ENCODE data around the gene SPNS1.

DNA sequence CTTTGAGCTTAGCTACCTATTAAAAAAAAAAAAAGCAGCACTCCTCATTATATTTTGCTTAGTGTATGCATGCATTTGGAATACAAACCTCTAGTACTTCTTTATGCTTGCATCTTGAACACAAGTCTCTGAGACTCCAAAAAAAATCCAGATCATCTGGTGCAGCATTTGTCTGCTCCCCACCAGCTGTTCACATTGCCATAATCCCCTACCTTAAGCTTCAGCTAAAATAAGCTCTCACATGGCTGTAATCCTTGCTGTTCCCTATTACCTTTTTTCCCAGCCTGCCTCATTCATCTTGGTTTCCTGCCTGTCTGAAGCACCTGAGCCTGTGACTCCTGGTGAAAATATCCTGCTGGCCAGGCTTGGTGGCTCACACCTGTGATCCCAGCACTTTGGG is 31.3 kb upstream of the SPNS1 start:
- TF ChIP-seq, protein P1, sequence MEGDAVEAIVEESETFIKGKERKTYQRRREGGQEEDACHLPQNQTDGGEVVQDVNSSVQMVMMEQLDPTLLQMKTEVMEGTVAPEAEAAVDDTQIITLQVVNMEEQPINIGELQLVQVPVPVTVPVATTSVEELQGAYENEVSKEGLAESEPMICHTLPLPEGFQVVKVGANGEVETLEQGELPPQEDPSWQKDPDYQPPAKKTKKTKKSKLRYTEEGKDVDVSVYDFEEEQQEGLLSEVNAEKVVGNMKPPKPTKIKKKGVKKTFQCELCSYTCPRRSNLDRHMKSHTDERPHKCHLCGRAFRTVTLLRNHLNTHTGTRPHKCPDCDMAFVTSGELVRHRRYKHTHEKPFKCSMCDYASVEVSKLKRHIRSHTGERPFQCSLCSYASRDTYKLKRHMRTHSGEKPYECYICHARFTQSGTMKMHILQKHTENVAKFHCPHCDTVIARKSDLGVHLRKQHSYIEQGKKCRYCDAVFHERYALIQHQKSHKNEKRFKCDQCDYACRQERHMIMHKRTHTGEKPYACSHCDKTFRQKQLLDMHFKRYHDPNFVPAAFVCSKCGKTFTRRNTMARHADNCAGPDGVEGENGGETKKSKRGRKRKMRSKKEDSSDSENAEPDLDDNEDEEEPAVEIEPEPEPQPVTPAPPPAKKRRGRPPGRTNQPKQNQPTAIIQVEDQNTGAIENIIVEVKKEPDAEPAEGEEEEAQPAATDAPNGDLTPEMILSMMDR (conservative IDR thresholded peaks at IDR 0.05), result no peak
- no peak for TF ChIP-seq EZH2 (IDR thresholded peaks at IDR 0.05; ENCODE audit: low read depth)

Measured in PC-9 (cell line).